ENCODE results near the gene ASB4. TPM values are rescaled to one million over a fixed set of nuclear protein-coding genes. Genes with fewer than 3 reads are reported as not detected.

Gene ASB4
- total RNA-seq, 4 donors from 2014 or later = not detected

DNA sequence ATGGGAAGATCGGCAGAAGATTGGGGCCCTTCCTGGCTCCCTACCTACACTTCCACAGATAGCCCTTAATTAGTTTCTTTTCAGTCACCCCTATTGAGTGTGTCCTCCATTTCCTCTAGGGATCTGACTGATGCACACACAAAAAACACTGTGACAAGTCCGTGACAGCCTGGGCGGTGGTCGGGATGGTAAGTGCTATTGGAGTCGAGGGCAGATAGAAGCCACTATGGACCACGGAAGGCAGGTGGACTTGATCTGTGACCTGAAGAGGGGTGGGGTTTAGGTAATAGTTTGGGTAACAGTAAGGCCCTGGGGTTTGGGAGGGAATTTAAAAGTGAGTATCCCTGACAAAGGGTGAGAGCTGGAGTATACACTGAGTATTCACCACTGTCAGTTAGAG, 57.6 kb downstream of the ASB4 start:
- Histone ChIP-seq H3K27me3 (no peaks in the 10 kb centered on the region), H3K4me1 (peaks cover 0 to 42% (median 28%) of the 10 kb centered on the region in 4 donors), H3K9me3 (no peaks in the 10 kb centered on the region), H3K36me3 (no peaks in the 10 kb centered on the region), H3K4me3 (no peak overlapping the region), H3K27ac (peak overlapping the region in 1 of 4 donors; percentile 98)
- no peak for DNase-seq (ENCODE audit: low spot score in 2 of 2)
- 90 to 92% methylated on average over 6 of the region's 6 CpGs for WGBS, 2 donors
- TF ChIP-seq, protein P1, sequence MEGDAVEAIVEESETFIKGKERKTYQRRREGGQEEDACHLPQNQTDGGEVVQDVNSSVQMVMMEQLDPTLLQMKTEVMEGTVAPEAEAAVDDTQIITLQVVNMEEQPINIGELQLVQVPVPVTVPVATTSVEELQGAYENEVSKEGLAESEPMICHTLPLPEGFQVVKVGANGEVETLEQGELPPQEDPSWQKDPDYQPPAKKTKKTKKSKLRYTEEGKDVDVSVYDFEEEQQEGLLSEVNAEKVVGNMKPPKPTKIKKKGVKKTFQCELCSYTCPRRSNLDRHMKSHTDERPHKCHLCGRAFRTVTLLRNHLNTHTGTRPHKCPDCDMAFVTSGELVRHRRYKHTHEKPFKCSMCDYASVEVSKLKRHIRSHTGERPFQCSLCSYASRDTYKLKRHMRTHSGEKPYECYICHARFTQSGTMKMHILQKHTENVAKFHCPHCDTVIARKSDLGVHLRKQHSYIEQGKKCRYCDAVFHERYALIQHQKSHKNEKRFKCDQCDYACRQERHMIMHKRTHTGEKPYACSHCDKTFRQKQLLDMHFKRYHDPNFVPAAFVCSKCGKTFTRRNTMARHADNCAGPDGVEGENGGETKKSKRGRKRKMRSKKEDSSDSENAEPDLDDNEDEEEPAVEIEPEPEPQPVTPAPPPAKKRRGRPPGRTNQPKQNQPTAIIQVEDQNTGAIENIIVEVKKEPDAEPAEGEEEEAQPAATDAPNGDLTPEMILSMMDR (IDR thresholded peaks at IDR 0.05) = no peak
- TF ChIP-seq POLR2A (IDR thresholded peaks at IDR 0.05) (no peak), EP300 (IDR thresholded peaks at IDR 0.05) (no peak)

DNA sequence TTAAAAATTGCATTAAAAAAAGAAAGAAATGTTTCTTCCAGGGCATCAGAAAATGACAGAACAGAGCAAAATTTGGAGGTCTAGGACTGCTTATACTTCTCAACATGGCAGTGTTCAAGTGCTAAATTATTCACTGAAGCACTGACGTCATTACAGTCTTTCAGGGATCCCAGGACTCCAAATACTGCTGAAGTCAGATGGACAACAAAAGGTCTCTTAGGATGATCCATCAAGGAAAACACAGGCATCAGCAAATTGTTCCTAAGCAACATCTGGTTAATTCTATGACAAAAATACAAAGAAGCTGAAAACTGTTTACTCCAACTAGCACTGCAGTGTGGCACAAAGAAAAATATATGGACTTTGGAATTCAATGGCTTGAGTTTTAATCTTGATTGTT, 58.4 kb downstream of the ASB4 start:
- H3K27me3 ChIP-seq = no peaks in the 10 kb centered on the region
- H3K9me3 ChIP-seq = no peaks in the 10 kb centered on the region
- H3K36me3 ChIP-seq = no peaks in the 10 kb centered on the region
- TF ChIP-seq EP300 (IDR thresholded peaks at IDR 0.05) (no peak), POLR2A (IDR thresholded peaks at IDR 0.05) (no peak)
- TF ChIP-seq, protein P1 (IDR thresholded peaks at IDR 0.05) = no peak
- 50 to 64% methylated on average over 1 of the region's 1 CpG for WGBS, 2 donors
- peak overlapping the region in 3 of 4 donors; percentile 76 to 98 (median 90) for H3K27ac ChIP-seq
- peaks cover 0 to 50% (median 36%) of the 10 kb centered on the region in 4 donors for H3K4me1 ChIP-seq
- no peak for DNase-seq (ENCODE audit: low spot score in 2 of 2)
- H3K4me3 ChIP-seq = no peak overlapping the region

DNA sequence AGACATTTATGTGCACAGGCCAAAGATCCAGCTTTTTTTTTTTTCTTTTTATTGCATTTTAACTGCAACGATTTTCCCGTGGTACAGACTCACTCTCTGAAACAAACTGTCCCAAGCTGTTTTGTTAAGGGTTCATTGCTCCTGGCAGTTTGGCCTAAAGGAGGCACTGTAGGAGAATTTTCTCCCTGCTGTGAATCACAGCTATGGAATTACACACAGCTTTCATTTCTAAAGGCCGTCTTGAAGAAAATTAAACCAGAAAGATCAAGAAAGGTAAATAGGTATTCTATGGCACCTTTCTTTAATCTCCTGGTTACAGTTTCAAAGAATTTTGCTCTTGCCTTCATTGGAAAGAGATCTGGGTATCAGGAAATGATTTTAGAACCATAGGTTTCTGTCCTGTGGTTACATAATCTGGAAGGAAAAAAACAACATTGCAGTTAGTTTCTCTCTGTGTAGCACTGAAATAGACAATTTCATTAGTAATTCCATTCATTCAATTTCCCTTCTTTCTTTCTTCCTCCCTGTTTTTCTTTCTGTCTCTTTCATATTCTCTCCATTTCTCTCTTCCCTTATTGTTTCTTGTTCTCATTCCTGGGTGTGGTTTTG, 59.4 kb downstream of the ASB4 start:
- H3K9me3 ChIP-seq = no peaks in the 10 kb centered on the region
- H3K27ac ChIP-seq = peak overlapping the region; percentile 64 to 98 (median 83)
- H3K4me1 ChIP-seq = peaks cover 0 to 60% (median 43%) of the 10 kb centered on the region in 4 donors
- peak overlapping the region in 3 of 4 donors; percentile 4 to 39 (median 24) for H3K4me3 ChIP-seq
- TF ChIP-seq, protein P1 (IDR thresholded peaks at IDR 0.05) = peak; percentile 63 to 86 (median 66)
- TF ChIP-seq POLR2A (IDR thresholded peaks at IDR 0.05) = peak in 1 of 2 donors; percentile 23
- peak; percentile 48 to 86 for TF ChIP-seq EP300 (IDR thresholded peaks at IDR 0.05)
- 3% methylated on average over 3 of the region's 3 CpGs for WGBS, 2 donors
- H3K27me3 ChIP-seq = no peaks in the 10 kb centered on the region
- peak in 1 of 2 donors; percentile 72 for DNase-seq (ENCODE audit: low spot score in 2 of 2)
- H3K36me3 ChIP-seq = no peaks in the 10 kb centered on the region

DNA sequence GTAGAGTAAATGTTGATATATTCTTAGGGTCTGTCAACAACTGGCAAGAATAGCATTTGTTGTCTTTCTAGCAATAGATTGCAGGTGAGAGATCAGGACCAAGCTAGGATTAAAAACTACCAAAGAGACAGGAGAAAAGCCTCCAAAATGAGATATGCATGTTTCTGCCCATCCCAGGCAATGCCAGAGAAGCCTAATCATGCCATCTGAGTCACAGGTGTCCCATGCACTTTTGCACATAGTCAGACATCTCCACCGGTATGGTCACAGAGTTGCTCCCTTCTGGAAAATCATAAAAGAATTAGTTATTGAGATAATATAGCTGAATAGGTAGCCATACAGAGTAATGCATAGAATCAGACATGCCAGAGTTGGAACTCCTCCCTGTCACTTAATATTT, 59.9 kb downstream of the ASB4 start:
- peaks cover under 1 to 65% (median 48%) of the 10 kb centered on the region in 4 donors for H3K4me1 ChIP-seq
- H3K27ac ChIP-seq = peak overlapping the region; percentile 64 to 98 (median 83)
- no peaks in the 10 kb centered on the region for H3K36me3 ChIP-seq
- TF ChIP-seq, protein P1 (IDR thresholded peaks at IDR 0.05) = no peak
- TF ChIP-seq POLR2A (IDR thresholded peaks at IDR 0.05) = no peak
- no peaks in the 10 kb centered on the region for H3K9me3 ChIP-seq
- 60 to 74% methylated on average over 1 of the region's 1 CpG for whole genome bisulfite sequencing, 2 donors
- no peaks in the 10 kb centered on the region for H3K27me3 ChIP-seq
- DNase-seq (ENCODE audit: low spot score in 2 of 2) = no peak
- H3K4me3 ChIP-seq = peak overlapping the region in 2 of 4 donors; percentile 4 to 39

DNA sequence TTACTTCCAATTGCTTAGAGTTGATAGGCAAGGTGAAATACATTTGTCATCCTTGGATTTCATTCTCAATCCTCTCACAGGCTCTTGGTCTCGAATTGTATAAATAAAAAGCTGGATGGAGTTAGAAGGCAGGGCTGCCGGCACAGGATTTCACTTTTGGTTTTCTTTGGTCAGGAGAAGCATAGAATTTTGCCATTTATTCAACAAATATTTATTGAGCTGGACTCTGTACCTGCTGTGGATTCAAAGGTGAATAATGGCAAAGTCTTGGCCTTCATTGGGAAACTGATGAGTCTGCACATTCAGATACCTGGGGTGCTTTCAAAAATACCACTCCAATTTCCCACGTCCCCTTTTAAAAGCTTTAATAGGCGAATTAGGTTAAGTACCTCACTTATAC, 60.9 kb downstream of the ASB4 start:
- TF ChIP-seq, protein P1 (IDR thresholded peaks at IDR 0.05) = peak in 1 of 5 experiments; percentile 15
- TF ChIP-seq EP300 (IDR thresholded peaks at IDR 0.05) = no peak
- no peak for DNase-seq (ENCODE audit: low spot score in 2 of 2)
- H3K4me1 ChIP-seq = peaks cover 8 to 75% (median 57%) of the 10 kb centered on the region in 4 donors

More for the DNA sequence above, 60.9 kb downstream of the ASB4 start:
- no peaks in the 10 kb centered on the region for H3K9me3 ChIP-seq
- WGBS, 2 donors = 60 to 73% methylated on average over 4 of the region's 4 CpGs
- H3K36me3 ChIP-seq = no peaks in the 10 kb centered on the region
- H3K27me3 ChIP-seq = no peaks in the 10 kb centered on the region
- peak overlapping the region in 1 of 4 donors; percentile 3 for H3K4me3 ChIP-seq
- H3K27ac ChIP-seq = peak overlapping the region; percentile 64 to 98 (median 83)

All from tibial nerve (tissue), 4 donors.